Neural cell (in vitro differentiated cells): ENCODE measurements around the gene NF2. TPM values are rescaled to one million over a fixed set of nuclear protein-coding genes. Genes with fewer than 3 reads are reported as not detected.

Experiments
- H2AFZ ChIP-seq: fragments of 200-600, 300-800 bp; sonication (generic), shearing (Covaris generic); 2 replicates; pipeline ENCODE4 v1.6.0; 2014; ENCODE audit warnings: low read depth, mild to moderate bottlenecking, antibody characterized with exemption, low read length, moderate library complexity
- H3F3A ChIP-seq: fragments of 200-600 bp; shearing (Covaris generic); 2 replicates; pipeline ENCODE4 v1.6.1; 2016; ENCODE audit warnings: mild to moderate bottlenecking, moderate library complexity, mixed read lengths, antibody characterized with exemption, low read length; ENCODE audit not compliant: insufficient read depth, poor library complexity, severe bottlenecking
- H3K27ac ChIP-seq: fragments of 200-600, 300-800 bp; sonication (generic), shearing (Covaris generic); 2 replicates; pipeline ENCODE4 v1.5.1; 2014; ENCODE audit warnings: mild to moderate bottlenecking, low read length, moderate library complexity
- H3K27me3 ChIP-seq: fragments of 300-800, 200-600 bp; sonication (generic), shearing (Covaris generic); 2 replicates; pipeline ENCODE4 v1.6.0; 2014; ENCODE audit warnings: mild to moderate bottlenecking, low read depth, low read length, moderate library complexity; ENCODE audit not compliant: insufficient read depth
- H3K36me3 ChIP-seq: fragments of 300-800, 200-600 bp; sonication (generic), shearing (Covaris generic); 2 replicates; pipeline ENCODE4 v1.5.1; 2014; ENCODE audit warnings: mild to moderate bottlenecking, antibody characterized with exemption, low read length, moderate library complexity; ENCODE audit not compliant: insufficient read depth
- H3K4me2 ChIP-seq: fragments of 300-800, 200-600 bp; sonication (generic), shearing (Covaris generic); 2 replicates; pipeline ENCODE4 v1.6.0; 2014; ENCODE audit warnings: mild to moderate bottlenecking, low read length
- H3K4me3 ChIP-seq: fragments of 300-800, 200-600 bp; sonication (generic), shearing (Covaris generic); 2 replicates; pipeline ENCODE4 v1.5.1; 2014; ENCODE audit warnings: mild to moderate bottlenecking, low read length, moderate library complexity
- H3K79me2 ChIP-seq: fragments of 200-600 bp; shearing (Covaris generic); replicated peaks from 2 replicates; pipeline ENCODE4 v1.6.0; 2014; ENCODE audit warnings: mild to moderate bottlenecking, low read length, moderate library complexity; ENCODE audit not compliant: insufficient read depth
- H3K9ac ChIP-seq: fragments of 300-800, 200-600 bp; sonication (generic), shearing (Covaris generic); 2 replicates; pipeline ENCODE4 v1.6.1; 2016; ENCODE audit warnings: mild to moderate bottlenecking, low read length, mixed read lengths
- H3K9me2 ChIP-seq: fragments of 200-600 bp; shearing (Covaris generic); 2 replicates; pipeline ENCODE4 v1.6.1; 2016; ENCODE audit warnings: mild to moderate bottlenecking, low read length, mixed read lengths; ENCODE audit not compliant: insufficient read depth
- H3K9me3 ChIP-seq: fragments of 200-600, 300-800 bp; sonication (generic), shearing (Covaris generic); 2 replicates; pipeline ENCODE4 v1.6.1; 2016; ENCODE audit warnings: mild to moderate bottlenecking, mixed run types, low read length, moderate library complexity, mixed read lengths
- H4K20me1 ChIP-seq: fragments of 200-600 bp; shearing (Covaris generic); 2 replicates; pipeline ENCODE4 v1.6.1; 2016; ENCODE audit warnings: mild to moderate bottlenecking, mixed run types; ENCODE audit not compliant: insufficient read depth
- CTCF ChIP-seq: fragments of 450-650 bp; IDR thresholded peaks from 2 replicates; pipeline ENCODE4 v1.5.1; 2014; ENCODE audit warnings: antibody characterized with exemption, mild to moderate bottlenecking, moderate library complexity; ENCODE audit not compliant: poor library complexity, severe bottlenecking
- EP300 ChIP-seq: fragments of 450-650 bp; conservative IDR thresholded peaks from 2 replicates; pipeline ENCODE4 v1.6.1; 2014; ENCODE audit warnings: antibody characterized with exemption, mild to moderate bottlenecking, moderate library complexity; ENCODE audit not compliant: poor library complexity, severe bottlenecking
- EZH2 ChIP-seq: fragments of 200-600, 300-800 bp; shearing (Covaris generic), sonication (generic); IDR thresholded peaks from 2 replicates; pipeline ENCODE4 v1.6.1; 2014; ENCODE audit warnings: antibody characterized with exemption, low read length, borderline replicate concordance, mild to moderate bottlenecking; ENCODE audit not compliant: insufficient read depth, poor library complexity, severe bottlenecking
- MXI1 ChIP-seq: fragments of 450-650 bp; conservative IDR thresholded peaks from 2 replicates; pipeline ENCODE4 v1.6.1; 2014; ENCODE audit warnings: antibody characterized with exemption, mild to moderate bottlenecking; ENCODE audit not compliant: poor library complexity, severe bottlenecking
- POLR2AphosphoS5 ChIP-seq: IDR thresholded peaks from 2 replicates; pipeline ENCODE4 v1.6.1; 2012
- RAD21 ChIP-seq: fragments of 450-650 bp; conservative IDR thresholded peaks from 2 replicates; pipeline ENCODE4 v1.6.1; 2014; ENCODE audit warnings: antibody characterized with exemption, mild to moderate bottlenecking, moderate library complexity
- REST ChIP-seq: IDR thresholded peaks from 2 replicates; pipeline ENCODE4 v1.6.1; 2012; ENCODE audit warnings: borderline replicate concordance
- SMC3 ChIP-seq: fragments of 450-650 bp; conservative IDR thresholded peaks from 2 replicates; pipeline ENCODE4 v1.6.1; 2014; ENCODE audit warnings: antibody characterized with exemption, mild to moderate bottlenecking, moderate library complexity; ENCODE audit not compliant: poor library complexity
- TAF1 ChIP-seq: IDR thresholded peaks from 2 replicates; pipeline ENCODE4 v1.6.1; 2012; ENCODE audit warnings: low read depth
- polyA plus RNA-seq: library from polyadenylated mRNA; depleted of rRNA; stranded (reverse); fragments of >200 nt; gene quantifications from 2 replicates; pipeline ENCODE4 v1.2.3, GENCODE V29; 2014

Gene NF2
- polyA plus RNA-seq, 1 donor from 2014 or later = 18.7 TPM

GRCh38 chr22:29690476-29690875 lies 87.0 kb downstream of the NF2 start:
- TF ChIP-seq POLR2AphosphoS5 (no peak), RAD21 (no peak), CTCF (no peak), TAF1 (no peak), MXI1 (no peak), REST (no peak), EZH2 (no peak), EP300 (no peak), SMC3 (no peak)
- Histone ChIP-seq H3K79me2 (no peaks in the 10 kb centered on the region), H3K36me3 (no peaks in the 10 kb centered on the region), H3K9me3 (no peaks in the 10 kb centered on the region), H4K20me1 (no peaks in the 10 kb centered on the region), H3K4me3 (no peak overlapping the region), H3K27ac (no peak overlapping the region), H3F3A (no peaks in the 10 kb centered on the region), H2AFZ (no peak overlapping the region), H3K9me2 (no peaks in the 10 kb centered on the region), H3K27me3 (no peaks in the 10 kb centered on the region), H3K4me2 (no peak overlapping the region), H3K9ac (no peak overlapping the region)

GRCh38 chr22:29691636-29692326 lies 88.3 kb downstream of the NF2 start:
- Histone ChIP-seq H2AFZ (no peak overlapping the region), H3K27ac (no peak overlapping the region), H3K9me3 (no peaks in the 10 kb centered on the region), H3F3A (no peaks in the 10 kb centered on the region), H3K4me3 (no peak overlapping the region), H3K36me3 (no peaks in the 10 kb centered on the region), H3K9ac (no peak overlapping the region), H4K20me1 (no peaks in the 10 kb centered on the region), H3K9me2 (no peaks in the 10 kb centered on the region), H3K4me2 (no peak overlapping the region), H3K27me3 (no peaks in the 10 kb centered on the region), H3K79me2 (no peaks in the 10 kb centered on the region)
- no peak for TF ChIP-seq RAD21
- no peak for TF ChIP-seq EP300
- TF ChIP-seq POLR2AphosphoS5 = no peak
- TF ChIP-seq MXI1 = no peak
- no peak for TF ChIP-seq CTCF
- TF ChIP-seq SMC3 = no peak
- TF ChIP-seq TAF1 = no peak
- no peak for TF ChIP-seq REST
- no peak for TF ChIP-seq EZH2
